Suprapubic skin (tissue), 4 donors: ENCODE measurements around the gene WDR37.

ENCODE experiments used
- EP300 ChIP-seq: sonication (generic); formaldehyde crosslinking; IDR thresholded peaks from one replicate; pipeline ENCODE4 v1.6.1; 2017; ENCODE audit warnings: antibody characterized with exemption
- POLR2A ChIP-seq, 2 donors: fragments of 450-650 bp; IDR thresholded peaks; one replicate each; pipeline ENCODE4 v1.6.1; 2017; ENCODE audit warnings: antibody characterized with exemption in 2 of 2, mild to moderate bottlenecking in 2 of 2, moderate library complexity in 2 of 2
- POLR2AphosphoS5 ChIP-seq, 3 donors: sonication (generic); formaldehyde crosslinking; IDR thresholded peaks; one replicate each; pipeline ENCODE4 v1.6.1; 2017; ENCODE audit warnings: antibody characterized with exemption in 3 of 3
- TF ChIP-seq, protein P1 (sequence below), 2 donors: fragments of 200-600 bp in 1 of 2; fragments of 450-650 bp in 1 of 2; sonication (generic) in 1 of 2; IDR thresholded peaks; one replicate each; pipeline ENCODE4 v1.5.1; 2016 to 2019; ENCODE audit warnings: antibody characterized with exemption in 2 of 2, mild to moderate bottlenecking in 1 of 2, moderate library complexity in 1 of 2

DNA sequence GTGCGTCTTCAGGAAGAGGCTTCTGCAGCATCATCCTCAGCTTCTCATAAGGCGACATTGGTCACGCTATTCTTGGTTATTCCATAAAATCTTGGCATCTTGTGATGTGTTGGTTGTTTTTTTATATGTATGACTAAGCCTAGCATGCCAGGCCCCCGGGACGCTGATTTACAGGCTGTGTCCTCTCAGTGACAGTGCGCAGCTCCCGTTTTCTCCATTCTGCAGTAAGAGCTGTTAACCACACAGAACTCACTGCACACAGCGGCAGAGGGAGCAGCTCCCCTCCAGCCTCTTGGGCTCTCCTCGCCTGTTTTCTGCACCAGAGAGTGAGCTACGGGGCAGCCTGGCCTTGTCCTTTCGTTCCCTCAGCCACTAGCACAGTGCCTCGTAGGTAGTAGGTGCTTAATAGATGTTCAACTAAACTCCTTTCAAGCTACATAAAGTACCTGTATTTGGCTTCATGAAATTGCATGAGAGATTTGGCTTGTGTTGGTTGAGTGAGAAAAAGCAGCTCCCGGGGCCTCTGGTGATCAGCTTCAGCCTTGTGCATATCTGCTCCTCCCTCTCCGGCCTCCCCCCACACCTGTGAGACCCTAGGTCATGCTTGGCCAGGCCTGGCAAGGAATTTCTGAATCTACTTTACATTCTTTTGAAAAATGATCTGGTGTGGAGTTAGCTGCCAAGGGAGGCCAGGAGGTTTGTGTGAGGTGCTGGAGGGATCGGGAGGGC lies 116.2 kb downstream of the WDR37 start:
- TF ChIP-seq POLR2A (IDR thresholded peaks at IDR 0.05), result no peak
- TF ChIP-seq POLR2AphosphoS5 (IDR thresholded peaks at IDR 0.05), result no peak
- TF ChIP-seq, protein P1, sequence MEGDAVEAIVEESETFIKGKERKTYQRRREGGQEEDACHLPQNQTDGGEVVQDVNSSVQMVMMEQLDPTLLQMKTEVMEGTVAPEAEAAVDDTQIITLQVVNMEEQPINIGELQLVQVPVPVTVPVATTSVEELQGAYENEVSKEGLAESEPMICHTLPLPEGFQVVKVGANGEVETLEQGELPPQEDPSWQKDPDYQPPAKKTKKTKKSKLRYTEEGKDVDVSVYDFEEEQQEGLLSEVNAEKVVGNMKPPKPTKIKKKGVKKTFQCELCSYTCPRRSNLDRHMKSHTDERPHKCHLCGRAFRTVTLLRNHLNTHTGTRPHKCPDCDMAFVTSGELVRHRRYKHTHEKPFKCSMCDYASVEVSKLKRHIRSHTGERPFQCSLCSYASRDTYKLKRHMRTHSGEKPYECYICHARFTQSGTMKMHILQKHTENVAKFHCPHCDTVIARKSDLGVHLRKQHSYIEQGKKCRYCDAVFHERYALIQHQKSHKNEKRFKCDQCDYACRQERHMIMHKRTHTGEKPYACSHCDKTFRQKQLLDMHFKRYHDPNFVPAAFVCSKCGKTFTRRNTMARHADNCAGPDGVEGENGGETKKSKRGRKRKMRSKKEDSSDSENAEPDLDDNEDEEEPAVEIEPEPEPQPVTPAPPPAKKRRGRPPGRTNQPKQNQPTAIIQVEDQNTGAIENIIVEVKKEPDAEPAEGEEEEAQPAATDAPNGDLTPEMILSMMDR (IDR thresholded peaks at IDR 0.05), result no peak
- TF ChIP-seq EP300, result no peak
